ENCODE data around the gene IDH1. TPM values are rescaled to one million over a fixed set of nuclear protein-coding genes. Genes with fewer than 3 reads are reported as not detected.

The IDH1 gene
- total RNA-seq, 1 donor from 2014 or later, result 363 TPM

- Histone ChIP-seq H3K4me3 (ENCODE audit: low read depth, low read length) (no peak overlapping the region), H3K36me3 (ENCODE audit: control insufficient read depth, insufficient read depth, low read length) (no peaks in the 10 kb centered on the region), H3K27me3 (ENCODE audit: control insufficient read depth, insufficient read depth, low read length) (no peaks in the 10 kb centered on the region)
- FAIRE-seq, result no peak
- TF ChIP-seq, protein P1, sequence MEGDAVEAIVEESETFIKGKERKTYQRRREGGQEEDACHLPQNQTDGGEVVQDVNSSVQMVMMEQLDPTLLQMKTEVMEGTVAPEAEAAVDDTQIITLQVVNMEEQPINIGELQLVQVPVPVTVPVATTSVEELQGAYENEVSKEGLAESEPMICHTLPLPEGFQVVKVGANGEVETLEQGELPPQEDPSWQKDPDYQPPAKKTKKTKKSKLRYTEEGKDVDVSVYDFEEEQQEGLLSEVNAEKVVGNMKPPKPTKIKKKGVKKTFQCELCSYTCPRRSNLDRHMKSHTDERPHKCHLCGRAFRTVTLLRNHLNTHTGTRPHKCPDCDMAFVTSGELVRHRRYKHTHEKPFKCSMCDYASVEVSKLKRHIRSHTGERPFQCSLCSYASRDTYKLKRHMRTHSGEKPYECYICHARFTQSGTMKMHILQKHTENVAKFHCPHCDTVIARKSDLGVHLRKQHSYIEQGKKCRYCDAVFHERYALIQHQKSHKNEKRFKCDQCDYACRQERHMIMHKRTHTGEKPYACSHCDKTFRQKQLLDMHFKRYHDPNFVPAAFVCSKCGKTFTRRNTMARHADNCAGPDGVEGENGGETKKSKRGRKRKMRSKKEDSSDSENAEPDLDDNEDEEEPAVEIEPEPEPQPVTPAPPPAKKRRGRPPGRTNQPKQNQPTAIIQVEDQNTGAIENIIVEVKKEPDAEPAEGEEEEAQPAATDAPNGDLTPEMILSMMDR (IDR thresholded peaks at IDR 0.05; ENCODE audit: insufficient read depth, low read length, severe bottlenecking), result no peak
- DNase-seq (ENCODE audit: low read depth), result no peak
These were observed 68.0 kb downstream of the IDH1 start for GRCh38 chr2:208186893-208187292.

GRCh38 chr2:208186465-208186864 is 68.4 kb downstream of the IDH1 start:
- H3K36me3 ChIP-seq (ENCODE audit: control insufficient read depth, insufficient read depth, low read length), result no peaks in the 10 kb centered on the region
- H3K27me3 ChIP-seq (ENCODE audit: control insufficient read depth, insufficient read depth, low read length), result no peaks in the 10 kb centered on the region
- H3K4me3 ChIP-seq (ENCODE audit: low read depth, low read length), result no peak overlapping the region
- no peak for DNase-seq (ENCODE audit: low read depth)
- no peak for FAIRE-seq
- TF ChIP-seq, protein P1 (IDR thresholded peaks at IDR 0.05; ENCODE audit: insufficient read depth, low read length, severe bottlenecking), result no peak

Other genes with a start within 250 kb of the IDH1 start
- gene PLEKHM3, start 229.5 kb downstream of the IDH1 start, total RNA-seq, result 8.1 and 9.5 TPM in 2 replicates
- gene CRYGD, start 130.5 kb downstream of the IDH1 start, total RNA-seq, result not detected in 2 replicates
- gene CRYGC, start 125.2 kb downstream of the IDH1 start, total RNA-seq, result not detected in 2 replicates
- not detected in 2 replicates for gene CRYGB, start 108.9 kb downstream of the IDH1 start, total RNA-seq
- not detected in 2 replicates for gene CRYGA, start 91.5 kb downstream of the IDH1 start, total RNA-seq
- not detected in 2 replicates for gene C2orf80, start 65.0 kb downstream of the IDH1 start, total RNA-seq
- gene PIKFYVE, start 11.2 kb upstream of the IDH1 start, total RNA-seq, result 18.1 and 19.5 TPM in 2 replicates
- gene PTH2R, start 151.7 kb upstream of the IDH1 start, total RNA-seq, result under 0.01 and 0.13 TPM in 2 replicates

All from bronchial epithelial cell (primary cell).